ENCODE measurements around the gene APC2.

Gene APC2

GRCh38 chr19:1509602-1510441 lies 59.9 kb downstream of the APC2 start:
- Histone ChIP-seq H3K27ac (ENCODE audit: low read depth, low read length) (no peak overlapping the region), H3K36me3 (ENCODE audit: insufficient read depth, low read length) (no peaks in the 10 kb centered on the region), H3K9ac (ENCODE audit: low read depth, low read length) (no peak overlapping the region; the same call in 1 of the 2 replicates), H3K4me1 (ENCODE audit: insufficient read depth, low read length) (no peaks in the 10 kb centered on the region), H3K9me3 (ENCODE audit: insufficient read depth, low read depth, low read length) (no peaks in the 10 kb centered on the region), H3K27me3 (ENCODE audit: insufficient read depth, low read length) (peaks cover 43% of the 10 kb centered on the region), H3K4me3 (ENCODE audit: low read length) (no peak overlapping the region)
- 69% methylated on average over 11 of the region's 11 CpGs for WGBS

GRCh38 chr19:1510442-1510806 lies 60.5 kb downstream of the APC2 start:
- H3K27ac ChIP-seq (ENCODE audit: low read depth, low read length), result no peak overlapping the region
- H3K27me3 ChIP-seq (ENCODE audit: insufficient read depth, low read length), result peaks cover 48% of the 10 kb centered on the region
- H3K36me3 ChIP-seq (ENCODE audit: insufficient read depth, low read length), result no peaks in the 10 kb centered on the region
- H3K4me3 ChIP-seq (ENCODE audit: low read length), result no peak overlapping the region
- H3K9ac ChIP-seq (ENCODE audit: low read depth, low read length), result no peak overlapping the region
- 23% methylated on average over 25 of the region's 25 CpGs for WGBS
- H3K9me3 ChIP-seq (ENCODE audit: insufficient read depth, low read depth, low read length), result no peaks in the 10 kb centered on the region
- no peaks in the 10 kb centered on the region for H3K4me1 ChIP-seq (ENCODE audit: insufficient read depth, low read length)

GRCh38 chr19:1510807-1511206 lies 60.9 kb downstream of the APC2 start:
- H3K9ac ChIP-seq (ENCODE audit: low read depth, low read length), result no peak overlapping the region
- WGBS, result 51% methylated on average over 9 of the region's 9 CpGs
- H3K4me1 ChIP-seq (ENCODE audit: insufficient read depth, low read length), result no peaks in the 10 kb centered on the region

GRCh38 chr19:1511318-1512317 lies 61.7 kb downstream of the APC2 start:
- Histone ChIP-seq H3K9me3 (ENCODE audit: insufficient read depth, low read depth, low read length) (no peaks in the 10 kb centered on the region), H3K9ac (ENCODE audit: low read depth, low read length) (no peak overlapping the region), H3K27me3 (ENCODE audit: insufficient read depth, low read length) (peaks cover 50% of the 10 kb centered on the region), H3K36me3 (ENCODE audit: insufficient read depth, low read length) (no peaks in the 10 kb centered on the region), H3K4me1 (ENCODE audit: insufficient read depth, low read length) (no peaks in the 10 kb centered on the region), H3K27ac (ENCODE audit: low read depth, low read length) (no peak overlapping the region), H3K4me3 (ENCODE audit: low read length) (no peak overlapping the region)
- WGBS, result 67% methylated on average over 22 of the region's 22 CpGs

More at GRCh38 chr19:1510807-1511206, 60.9 kb downstream of the APC2 start:
- Histone ChIP-seq H3K9me3 (ENCODE audit: insufficient read depth, low read depth, low read length) (no peaks in the 10 kb centered on the region), H3K27me3 (ENCODE audit: insufficient read depth, low read length) (peaks cover 50% of the 10 kb centered on the region), H3K36me3 (ENCODE audit: insufficient read depth, low read length) (no peaks in the 10 kb centered on the region), H3K4me3 (ENCODE audit: low read length) (no peak overlapping the region), H3K27ac (ENCODE audit: low read depth, low read length) (no peak overlapping the region)

GRCh38 chr19:1512671-1513498 lies 63.0 kb downstream of the APC2 start, which contains the start of gene ADAMTSL5:
ADAMTSL5 (minus strand) TSS chr19:1513019; CDS start chr19:1510943, 2,076 bp downstream.
- H3K4me1 ChIP-seq (ENCODE audit: insufficient read depth, low read length), result no peaks in the 10 kb centered on the region
- 4% methylated on average over 77 of the region's 78 CpGs for WGBS
- H3K4me3 ChIP-seq (ENCODE audit: low read length), result peak within 1 kb of the TSS; percentile 39
- H3K27ac ChIP-seq (ENCODE audit: low read depth, low read length), result no peak within 1 kb of the TSS
- no peak within 1 kb of the TSS for H3K9ac ChIP-seq (ENCODE audit: low read depth, low read length)
- peaks cover 50% of the 10 kb centered on the region for H3K27me3 ChIP-seq (ENCODE audit: insufficient read depth, low read length)
- H3K9me3 ChIP-seq (ENCODE audit: insufficient read depth, low read depth, low read length), result no peaks in the 10 kb centered on the region
- no peaks in the 10 kb centered on the region for H3K36me3 ChIP-seq (ENCODE audit: insufficient read depth, low read length)

- no peak overlapping the region for H3K9ac ChIP-seq (ENCODE audit: low read depth, low read length)
These were observed 63.8 kb downstream of the APC2 start for GRCh38 chr19:1513499-1514294.

GRCh38 chr19:1514295-1514661 lies 64.4 kb downstream of the APC2 start:
- Histone ChIP-seq H3K9ac (ENCODE audit: low read depth, low read length) (no peak overlapping the region), H3K36me3 (ENCODE audit: insufficient read depth, low read length) (no peaks in the 10 kb centered on the region), H3K4me1 (ENCODE audit: insufficient read depth, low read length) (no peaks in the 10 kb centered on the region), H3K27ac (ENCODE audit: low read depth, low read length) (no peak overlapping the region), H3K27me3 (ENCODE audit: insufficient read depth, low read length) (peaks cover 50% of the 10 kb centered on the region), H3K9me3 (ENCODE audit: insufficient read depth, low read depth, low read length) (no peaks in the 10 kb centered on the region), H3K4me3 (ENCODE audit: low read length) (no peak overlapping the region)
- WGBS, result 72% methylated on average over 10 of the region's 10 CpGs

More at GRCh38 chr19:1513499-1514294, 63.8 kb downstream of the APC2 start:
- H3K27me3 ChIP-seq (ENCODE audit: insufficient read depth, low read length), result peaks cover 50% of the 10 kb centered on the region
- no peaks in the 10 kb centered on the region for H3K36me3 ChIP-seq (ENCODE audit: insufficient read depth, low read length)
- peak overlapping the region; percentile 39 for H3K4me3 ChIP-seq (ENCODE audit: low read length)
- 20% methylated on average over 51 of the region's 52 CpGs for WGBS
- no peak overlapping the region for H3K27ac ChIP-seq (ENCODE audit: low read depth, low read length)
- no peaks in the 10 kb centered on the region for H3K4me1 ChIP-seq (ENCODE audit: insufficient read depth, low read length)
- H3K9me3 ChIP-seq (ENCODE audit: insufficient read depth, low read depth, low read length), result no peaks in the 10 kb centered on the region

- Histone ChIP-seq H3K4me1 (ENCODE audit: insufficient read depth, low read length) (no peaks in the 10 kb centered on the region), H3K9me3 (ENCODE audit: insufficient read depth, low read depth, low read length) (no peaks in the 10 kb centered on the region), H3K27me3 (ENCODE audit: insufficient read depth, low read length) (peaks cover 44% of the 10 kb centered on the region), H3K27ac (ENCODE audit: low read depth, low read length) (no peak overlapping the region), H3K36me3 (ENCODE audit: insufficient read depth, low read length) (no peaks in the 10 kb centered on the region), H3K9ac (ENCODE audit: low read depth, low read length) (no peak overlapping the region), H3K4me3 (ENCODE audit: low read length) (no peak overlapping the region)
- WGBS, result 80% methylated on average over 12 of the region's 14 CpGs
These were observed 65.2 kb downstream of the APC2 start for GRCh38 chr19:1514986-1515721.

- Histone ChIP-seq H3K4me3 (ENCODE audit: low read length) (no peak overlapping the region), H3K27ac (ENCODE audit: low read depth, low read length) (no peak overlapping the region), H3K36me3 (ENCODE audit: insufficient read depth, low read length) (no peaks in the 10 kb centered on the region), H3K4me1 (ENCODE audit: insufficient read depth, low read length) (no peaks in the 10 kb centered on the region), H3K27me3 (ENCODE audit: insufficient read depth, low read length) (peaks cover 37% of the 10 kb centered on the region), H3K9me3 (ENCODE audit: insufficient read depth, low read depth, low read length) (no peaks in the 10 kb centered on the region), H3K9ac (ENCODE audit: low read depth, low read length) (no peak overlapping the region)
- 83% methylated on average over 8 of the region's 8 CpGs for WGBS
These were observed 66.5 kb downstream of the APC2 start for GRCh38 chr19:1516395-1516753.
